IPS-20b (cell line): ENCODE results near the gene MAGED2.

Experiments
- H3K27ac ChIP-seq: one replicate; pipeline ENCODE4 v1.5.1; 2013; ENCODE audit warnings: low read length
- H3K27me3 ChIP-seq: 2 replicates; pipeline ENCODE4 v1.6.1; 2013; ENCODE audit warnings: mild to moderate bottlenecking, low read length, inconsistent platforms; ENCODE audit not compliant: insufficient read depth
- H3K36me3 ChIP-seq: 2 replicates; pipeline ENCODE4 v1.6.1; 2013; ENCODE audit warnings: low read depth, mild to moderate bottlenecking, inconsistent platforms, low read length, moderate library complexity; ENCODE audit not compliant: insufficient read depth
- H3K4me1 ChIP-seq: 2 replicates; pipeline ENCODE4 v1.6.1; 2013; ENCODE audit warnings: mild to moderate bottlenecking, control low read depth, inconsistent platforms, low read length, moderate library complexity; ENCODE audit not compliant: insufficient read depth
- H3K4me3 ChIP-seq: 2 replicates; pipeline ENCODE4 v1.5.1; 2013; ENCODE audit warnings: mild to moderate bottlenecking, low read length, inconsistent platforms
- H3K9ac ChIP-seq: 2 replicates; pipeline ENCODE4 v1.6.1; 2013; ENCODE audit warnings: low read depth, mild to moderate bottlenecking, inconsistent platforms, low read length, moderate library complexity
- H3K9me3 ChIP-seq: 2 replicates; pipeline ENCODE4 v1.6.1; 2013; ENCODE audit warnings: mild to moderate bottlenecking, low read depth, low read length, inconsistent platforms; ENCODE audit not compliant: insufficient read depth

Gene MAGED2

GRCh38 chrX:54798137-54798536, 9.4 kb upstream of the MAGED2 start, which contains the start of gene ITIH6:
Gene ITIH6, minus strand, starts transcription at chrX:54798255. Its CDS starts 45 bp downstream, at chrX:54798210.
- H3K9ac ChIP-seq: no peak within 1 kb of the TSS
- no peak within 1 kb of the TSS for H3K4me3 ChIP-seq
- H3K27ac ChIP-seq: no peak within 1 kb of the TSS
- no peaks in the 10 kb centered on the region for H3K4me1 ChIP-seq
- H3K36me3 ChIP-seq: no peaks in the 10 kb centered on the region
- no peaks in the 10 kb centered on the region for H3K27me3 ChIP-seq
- H3K9me3 ChIP-seq: no peaks in the 10 kb centered on the region

DNA sequence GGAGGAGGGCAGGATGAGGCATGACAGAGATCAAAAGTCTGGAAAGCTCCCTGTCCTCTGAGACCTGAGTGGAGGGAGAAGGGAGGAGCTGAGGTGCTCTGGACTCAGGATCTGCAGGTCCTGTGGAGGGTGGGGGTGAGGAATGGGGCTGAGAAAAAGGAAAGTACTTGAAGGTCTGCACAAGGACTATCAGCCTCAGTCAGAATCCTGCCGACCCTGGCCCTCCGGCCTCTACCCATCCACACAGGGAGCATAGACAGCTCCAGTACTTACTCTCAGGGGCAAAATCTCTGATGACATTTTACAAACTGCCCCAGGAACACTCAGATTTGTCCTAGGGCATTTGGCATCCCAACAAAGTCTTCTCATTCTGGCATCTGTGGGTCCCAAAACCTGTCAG, 8.5 kb upstream of the MAGED2 start:
- H3K4me1 ChIP-seq: peaks cover 2% of the 10 kb centered on the region; the same call in 1 of the 2 replicates
- H3K9ac ChIP-seq: no peak overlapping the region
- no peaks in the 10 kb centered on the region for H3K9me3 ChIP-seq
- no peak overlapping the region for H3K4me3 ChIP-seq
- H3K27ac ChIP-seq: no peak overlapping the region
- H3K36me3 ChIP-seq: no peaks in the 10 kb centered on the region
- H3K27me3 ChIP-seq: no peaks in the 10 kb centered on the region

DNA sequence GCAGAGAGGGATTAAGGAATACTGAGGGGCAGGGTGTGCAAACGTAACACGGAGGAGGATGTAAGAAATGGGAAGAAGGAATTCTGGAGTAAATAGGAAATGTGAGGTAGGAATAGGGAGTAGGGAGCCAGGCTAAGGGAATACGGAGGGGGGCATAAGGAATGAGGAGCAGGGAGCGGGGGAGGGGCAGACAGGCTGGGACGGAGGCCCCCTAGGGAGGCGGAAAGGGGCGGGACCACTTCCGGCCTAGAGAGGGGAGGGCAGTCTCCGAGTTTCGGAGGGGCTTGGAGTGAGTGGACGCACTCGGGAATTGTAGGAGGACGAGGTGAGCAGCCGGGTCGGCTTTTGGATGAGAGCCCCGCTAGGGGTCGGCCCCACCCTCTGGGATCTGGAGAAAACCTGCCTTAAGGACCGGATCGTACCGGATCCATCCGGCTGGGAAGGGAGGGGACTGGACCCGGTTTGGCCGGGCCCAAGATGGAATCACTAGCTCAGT, 612 bp downstream of the MAGED2 start:
- peak overlapping the region; percentile 97 for H3K4me3 ChIP-seq
- H3K9ac ChIP-seq: peak overlapping the region; percentile 92; the same call in 1 of the 2 replicates
- H3K27ac ChIP-seq: peak overlapping the region; percentile 94
- peaks cover 38% of the 10 kb centered on the region for H3K36me3 ChIP-seq
- H3K4me1 ChIP-seq: peaks cover 9% of the 10 kb centered on the region; the same call in 1 of the 2 replicates
- H3K9me3 ChIP-seq: no peaks in the 10 kb centered on the region
- H3K27me3 ChIP-seq: no peaks in the 10 kb centered on the region

DNA sequence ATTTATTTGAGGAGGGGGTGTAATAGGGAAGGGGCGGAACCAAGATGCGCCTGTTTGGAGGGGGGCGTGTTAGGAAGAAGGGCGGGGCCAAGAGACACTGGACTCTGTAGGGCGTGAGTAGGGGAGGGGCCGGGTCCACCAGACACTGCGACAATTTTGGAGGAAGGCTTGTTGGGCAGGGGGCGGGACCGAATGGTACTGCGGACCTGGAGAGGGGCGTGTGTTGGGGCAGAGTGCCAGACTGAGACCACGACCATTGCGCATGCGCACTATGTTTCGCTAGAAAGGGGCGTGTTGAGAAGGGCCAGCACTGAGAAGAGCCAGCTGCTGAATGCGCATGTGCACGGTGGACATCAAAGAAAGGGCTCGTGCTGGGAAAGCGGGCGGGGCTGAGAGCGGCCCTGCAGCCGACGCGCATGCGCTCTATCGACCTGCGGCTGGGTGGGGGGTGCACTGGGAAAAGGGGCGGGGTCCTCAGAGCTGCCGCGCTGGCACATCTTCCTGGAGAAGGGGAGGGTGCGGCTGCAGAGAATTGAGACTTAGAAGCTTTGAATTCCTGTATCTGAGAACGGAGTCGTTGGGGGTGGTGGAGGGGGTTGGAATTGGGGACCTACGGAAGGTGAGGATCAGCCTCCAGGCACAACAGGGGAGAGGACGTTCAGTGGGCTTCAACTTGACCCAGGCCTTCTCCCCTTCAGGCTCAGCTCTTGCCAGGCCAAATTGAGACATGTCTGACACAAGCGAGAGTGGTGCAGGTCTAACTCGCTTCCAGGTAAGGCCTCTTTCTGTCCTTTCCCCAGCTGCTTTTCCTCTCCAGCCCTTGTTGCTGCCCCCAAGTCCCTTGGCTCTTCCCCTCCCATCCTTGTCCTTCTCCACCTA, 1.3 kb downstream of the MAGED2 start:
- Histone ChIP-seq H3K4me3 (peak overlapping the region; percentile 97), H3K27me3 (no peaks in the 10 kb centered on the region), H3K9me3 (no peaks in the 10 kb centered on the region), H3K4me1 (peaks cover 9% of the 10 kb centered on the region; the same call in 1 of the 2 replicates), H3K9ac (peak overlapping the region; percentile 92; the same call in 1 of the 2 replicates), H3K36me3 (peaks cover 45% of the 10 kb centered on the region), H3K27ac (peak overlapping the region; percentile 22)

DNA sequence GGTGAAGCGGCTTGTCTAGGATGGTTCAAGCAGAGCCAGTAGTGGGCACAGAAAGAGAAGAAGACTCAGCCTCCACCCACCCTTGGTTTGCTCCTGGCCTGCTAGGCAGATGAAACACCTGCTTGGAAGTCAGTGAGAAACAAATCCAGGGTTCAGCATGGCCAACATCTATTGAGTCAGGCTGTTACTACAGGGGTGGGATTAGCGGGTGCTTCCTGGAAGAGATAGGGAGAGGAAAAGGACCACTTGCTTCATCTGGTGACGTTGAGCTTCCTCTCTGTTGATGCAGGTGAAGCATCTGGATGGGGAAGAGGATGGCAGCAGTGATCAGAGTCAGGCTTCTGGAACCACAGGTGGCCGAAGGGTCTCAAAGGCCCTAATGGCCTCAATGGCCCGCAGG, 3.0 kb downstream of the MAGED2 start:
- Histone ChIP-seq H3K4me1 (peaks cover 3% of the 10 kb centered on the region; the same call in 1 of the 2 replicates), H3K27ac (no peak overlapping the region), H3K27me3 (no peaks in the 10 kb centered on the region), H3K36me3 (peaks cover 62% of the 10 kb centered on the region), H3K4me3 (no peak overlapping the region; the same call in 1 of the 2 replicates), H3K9me3 (no peaks in the 10 kb centered on the region), H3K9ac (no peak overlapping the region)

- Histone ChIP-seq H3K27me3 (no peaks in the 10 kb centered on the region), H3K36me3 (peaks cover 71% of the 10 kb centered on the region), H3K9me3 (no peaks in the 10 kb centered on the region), H3K4me3 (no peak overlapping the region), H3K4me1 (peaks cover 3% of the 10 kb centered on the region; the same call in 1 of the 2 replicates), H3K27ac (no peak overlapping the region), H3K9ac (no peak overlapping the region)
Measured at GRCh38 chrX:54811301-54811885, 3.8 kb downstream of the MAGED2 start.

DNA sequence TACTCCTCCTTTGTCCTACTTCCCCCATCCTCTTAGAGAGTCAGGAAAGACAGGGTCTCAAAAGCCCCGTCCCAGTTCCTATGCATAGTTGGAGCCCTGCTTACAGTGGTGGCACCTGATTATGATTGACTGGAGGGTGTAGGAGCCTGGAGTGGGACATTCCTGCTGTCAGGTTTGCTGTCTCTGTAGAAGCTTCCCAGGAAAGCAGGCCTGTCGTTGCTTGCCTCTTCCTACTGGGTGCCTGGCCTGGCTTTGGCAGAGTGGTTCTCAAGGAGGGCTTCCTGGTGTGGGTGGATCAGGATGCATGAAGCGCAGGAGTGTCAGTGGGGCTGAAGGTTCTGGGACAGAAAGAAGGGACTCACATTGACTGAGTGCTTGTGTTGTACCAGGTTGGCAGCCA, 4.8 kb downstream of the MAGED2 start:
- H3K9me3 ChIP-seq: no peaks in the 10 kb centered on the region
- no peak overlapping the region for H3K9ac ChIP-seq
- no peak overlapping the region for H3K4me3 ChIP-seq
- H3K27ac ChIP-seq: no peak overlapping the region
- no peaks in the 10 kb centered on the region for H3K27me3 ChIP-seq
- no peaks in the 10 kb centered on the region for H3K4me1 ChIP-seq
- peaks cover 72% of the 10 kb centered on the region for H3K36me3 ChIP-seq

DNA sequence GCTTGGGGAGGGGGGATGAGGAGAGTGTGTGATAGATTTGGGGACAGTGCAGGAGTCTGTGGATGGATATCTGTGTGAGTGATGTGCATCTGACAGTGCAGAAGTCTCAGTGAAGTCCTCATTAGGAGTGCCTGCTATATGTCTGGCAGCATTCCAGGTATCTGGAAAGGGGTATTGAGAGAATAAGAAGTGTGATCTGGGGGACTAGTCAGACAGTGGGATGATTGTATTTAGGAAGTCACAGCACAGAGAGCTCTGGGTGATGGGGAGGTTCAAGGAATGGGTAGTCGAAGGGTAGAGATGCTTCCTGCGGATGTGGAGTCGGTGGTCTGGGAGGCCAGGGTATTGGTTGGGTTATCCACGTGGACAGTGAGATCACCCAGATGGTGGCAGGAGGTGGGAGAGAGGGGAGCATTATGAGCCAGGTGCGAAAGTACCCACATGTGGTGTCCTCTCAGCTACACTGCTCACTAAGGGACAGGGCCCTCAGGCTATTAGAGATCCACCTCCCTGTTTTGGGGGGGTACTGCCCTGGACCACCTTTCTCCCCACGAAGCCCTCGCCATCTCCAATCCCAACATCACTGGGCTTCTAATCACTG, 9.8 kb downstream of the MAGED2 start:
- Histone ChIP-seq H3K9me3 (no peaks in the 10 kb centered on the region), H3K36me3 (peaks cover 42% of the 10 kb centered on the region), H3K27ac (no peak overlapping the region), H3K4me3 (no peak overlapping the region), H3K9ac (no peak overlapping the region), H3K4me1 (no peaks in the 10 kb centered on the region), H3K27me3 (no peaks in the 10 kb centered on the region)

- Histone ChIP-seq H3K9me3 (no peaks in the 10 kb centered on the region), H3K36me3 (peaks cover 33% of the 10 kb centered on the region), H3K4me3 (no peak overlapping the region), H3K27me3 (no peaks in the 10 kb centered on the region), H3K27ac (no peak overlapping the region), H3K9ac (no peak overlapping the region), H3K4me1 (no peaks in the 10 kb centered on the region)
Measured at GRCh38 chrX:54818221-54818620, 10.7 kb downstream of the MAGED2 start.

- H3K36me3 ChIP-seq: peaks cover 23% of the 10 kb centered on the region
- H3K27me3 ChIP-seq: no peaks in the 10 kb centered on the region
- no peak overlapping the region for H3K27ac ChIP-seq
- H3K9me3 ChIP-seq: no peaks in the 10 kb centered on the region
- H3K4me3 ChIP-seq: no peak overlapping the region
- no peaks in the 10 kb centered on the region for H3K4me1 ChIP-seq
- H3K9ac ChIP-seq: no peak overlapping the region
Measured at GRCh38 chrX:54819201-54819600, 11.7 kb downstream of the MAGED2 start.

- Histone ChIP-seq H3K9ac (no peak overlapping the region), H3K4me3 (no peak overlapping the region), H3K36me3 (peaks cover 8% of the 10 kb centered on the region), H3K27ac (no peak overlapping the region), H3K9me3 (no peaks in the 10 kb centered on the region), H3K27me3 (no peaks in the 10 kb centered on the region), H3K4me1 (no peaks in the 10 kb centered on the region)
Measured at GRCh38 chrX:54820737-54821136, 13.2 kb downstream of the MAGED2 start.
